Skeletal muscle cell (primary cell): ENCODE results near the gene HYAL3.
A peak's percentile ranks its signal among the peaks of the same experiment; 100 is the strongest.
"Not testable (repeated sequence)": the region's sequence is repeated elsewhere in the genome, so short reads cannot be mapped to it uniquely, and the experiment has no call there.

Experiments used
- DNase-seq: peaks from one replicate; pipeline ENCODE4 v3.0.0-alpha.2; 2010; ENCODE audit warnings: low read depth
- H3K4me3 ChIP-seq: 2 replicates; pipeline ENCODE4 v1.5.1; 2011; ENCODE audit warnings: low read depth, mild to moderate bottlenecking, control low read depth, low read length, moderate library complexity

HYAL3 gene

GRCh38 chr3:50245831-50246516 is 53.2 kb downstream of the HYAL3 start:
- no peak for DNase-seq
- H3K4me3 ChIP-seq: peak overlapping the region; percentile 31

GRCh38 chr3:50245251-50245745 is 53.9 kb downstream of the HYAL3 start:
- H3K4me3 ChIP-seq: no peak overlapping the region
- no peak for DNase-seq

GRCh38 chr3:50244813-50245212 is 54.4 kb downstream of the HYAL3 start:
- not testable (repeated sequence) for H3K4me3 ChIP-seq

GRCh38 chr3:50243543-50243895 is 55.7 kb downstream of the HYAL3 start:
- H3K4me3 ChIP-seq: no peak overlapping the region
- no peak for DNase-seq

More at GRCh38 chr3:50244813-50245212, 54.4 kb downstream of the HYAL3 start:
- not testable (repeated sequence) for DNase-seq

- H3K4me3 ChIP-seq: no peak overlapping the region
- no peak for DNase-seq
Measured at GRCh38 chr3:50242851-50243542, 56.2 kb downstream of the HYAL3 start.
